Stimulated activated effector memory CD8-positive, alpha-beta T cell treated with anti-CD3 and anti-CD28 coated beads, Interleukin-12 subunit alpha, Interleukin-12 subunit beta, amount 100 ng/mL, for 72 hours (primary cell): ENCODE results near the gene NSD2.
"Not testable (repeated sequence)": the region's sequence is repeated elsewhere in the genome, so short reads cannot be mapped to it uniquely, and the experiment has no call there.

Source experiments
- ATAC-seq: fragments of 150-1000 bp; cut with Tn5 transposase; 2 replicates; pipeline ENCODE4 v1.10.0; 2021
- DNase-seq, 2 donors: peaks; one replicate each; pipeline ENCODE4 v3.0.0; 2021 to 2022; ENCODE audit warnings: low spot score in 2 of 2
- H3K27ac Mint-ChIP-seq: one replicate; pipeline ENCODE4 v1.8.0; 2022; ENCODE audit warnings: mild to moderate bottlenecking, mixed read lengths
- H3K36me3 Mint-ChIP-seq: one replicate; pipeline ENCODE4 v1.8.0; 2022; ENCODE audit warnings: mild to moderate bottlenecking, mixed read lengths
- H3K4me1 Mint-ChIP-seq: one replicate; pipeline ENCODE4 v1.8.0; 2022; ENCODE audit warnings: mixed read lengths
- H3K4me3 Mint-ChIP-seq: one replicate; pipeline ENCODE4 v1.8.0; 2022; ENCODE audit warnings: mild to moderate bottlenecking, mixed read lengths
- H3K9me3 Mint-ChIP-seq: one replicate; pipeline ENCODE4 v1.8.0; 2022; ENCODE audit warnings: mixed read lengths

NSD2 gene

GRCh38 chr4:1835836-1836235, 35.4 kb upstream of the NSD2 start:
- not testable (repeated sequence) for DNase-seq, H3K4me3 Mint-ChIP-seq, H3K27ac Mint-ChIP-seq, ATAC-seq, H3K9me3 Mint-ChIP-seq
- Mint-ChIP-seq H3K36me3 (peaks cover 91% of the 10 kb centered on the region), H3K4me1 (peaks cover 12% of the 10 kb centered on the region)

GRCh38 chr4:1836650-1837049, 34.5 kb upstream of the NSD2 start:
- Mint-ChIP-seq H3K4me1 (peaks cover 14% of the 10 kb centered on the region), H3K27ac (no peak overlapping the region), H3K4me3 (no peak overlapping the region), H3K36me3 (peaks cover 92% of the 10 kb centered on the region), H3K9me3 (no peaks in the 10 kb centered on the region)
- ATAC-seq (no peak), DNase-seq (no peak)

- no peaks in the 10 kb centered on the region for H3K9me3 Mint-ChIP-seq
- peaks cover 18% of the 10 kb centered on the region for H3K4me1 Mint-ChIP-seq
- peaks cover 92% of the 10 kb centered on the region for H3K36me3 Mint-ChIP-seq
- ATAC-seq (no peak), DNase-seq (no peak)
- peak overlapping the region; percentile 48 for H3K27ac Mint-ChIP-seq
- H3K4me3 Mint-ChIP-seq: no peak overlapping the region
Measured at GRCh38 chr4:1837069-1837468, 34.1 kb upstream of the NSD2 start.

GRCh38 chr4:1839282-1839681, 31.9 kb upstream of the NSD2 start:
- Mint-ChIP-seq H3K4me3 (no peak overlapping the region), H3K4me1 (peaks cover 33% of the 10 kb centered on the region), H3K36me3 (peaks cover 83% of the 10 kb centered on the region), H3K9me3 (no peaks in the 10 kb centered on the region), H3K27ac (no peak overlapping the region)
- DNase-seq (no peak), ATAC-seq (no peak)

GRCh38 chr4:1841201-1841886, 29.8 kb upstream of the NSD2 start:
- H3K36me3 Mint-ChIP-seq: peaks cover 85% of the 10 kb centered on the region
- H3K4me3 Mint-ChIP-seq: no peak overlapping the region

GRCh38 chr4:1841887-1842210, 29.3 kb upstream of the NSD2 start:
- no peak for DNase-seq
- H3K27ac Mint-ChIP-seq: peak overlapping the region; percentile 48
- H3K4me3 Mint-ChIP-seq: no peak overlapping the region
- H3K36me3 Mint-ChIP-seq: peaks cover 86% of the 10 kb centered on the region
- no peak for ATAC-seq
- H3K9me3 Mint-ChIP-seq: no peaks in the 10 kb centered on the region
- peaks cover 30% of the 10 kb centered on the region for H3K4me1 Mint-ChIP-seq

More at GRCh38 chr4:1841201-1841886, 29.8 kb upstream of the NSD2 start:
- DNase-seq (no peak), ATAC-seq (no peak)
- Mint-ChIP-seq H3K27ac (peak overlapping the region; percentile 48), H3K9me3 (no peaks in the 10 kb centered on the region), H3K4me1 (peaks cover 30% of the 10 kb centered on the region)

- no peak for ATAC-seq
- Mint-ChIP-seq H3K4me1 (peaks cover 30% of the 10 kb centered on the region), H3K36me3 (peaks cover 86% of the 10 kb centered on the region), H3K9me3 (no peaks in the 10 kb centered on the region), H3K27ac (peak overlapping the region; percentile 48), H3K4me3 (no peak overlapping the region)
- DNase-seq: no peak
Measured at GRCh38 chr4:1842339-1842895, 28.8 kb upstream of the NSD2 start.

- Mint-ChIP-seq H3K36me3 (peaks cover 86% of the 10 kb centered on the region), H3K4me1 (peaks cover 30% of the 10 kb centered on the region), H3K27ac (no peak overlapping the region), H3K9me3 (no peaks in the 10 kb centered on the region), H3K4me3 (no peak overlapping the region)
- ATAC-seq (no peak), DNase-seq (no peak)
Measured at GRCh38 chr4:1842993-1843448, 28.2 kb upstream of the NSD2 start.

- H3K36me3 Mint-ChIP-seq: peaks cover 86% of the 10 kb centered on the region
- DNase-seq: no peak
- ATAC-seq: no peak
- no peaks in the 10 kb centered on the region for H3K9me3 Mint-ChIP-seq
- no peak overlapping the region for H3K4me3 Mint-ChIP-seq
- H3K4me1 Mint-ChIP-seq: peaks cover 30% of the 10 kb centered on the region
- H3K27ac Mint-ChIP-seq: no peak overlapping the region
Measured at GRCh38 chr4:1843852-1844251, 27.3 kb upstream of the NSD2 start.

- not testable (repeated sequence) for H3K4me3 Mint-ChIP-seq, ATAC-seq, H3K9me3 Mint-ChIP-seq, H3K27ac Mint-ChIP-seq, DNase-seq
- Mint-ChIP-seq H3K36me3 (peaks cover 84% of the 10 kb centered on the region), H3K4me1 (peaks cover 25% of the 10 kb centered on the region)
Measured at GRCh38 chr4:1844618-1845017, 26.6 kb upstream of the NSD2 start.

GRCh38 chr4:1846580-1846979, 24.6 kb upstream of the NSD2 start:
- no peak for ATAC-seq
- no peak for DNase-seq
- no peak overlapping the region for H3K4me3 Mint-ChIP-seq
- peaks cover 65% of the 10 kb centered on the region for H3K36me3 Mint-ChIP-seq
- no peak overlapping the region for H3K27ac Mint-ChIP-seq
- peaks cover 25% of the 10 kb centered on the region for H3K4me1 Mint-ChIP-seq
- H3K9me3 Mint-ChIP-seq: no peaks in the 10 kb centered on the region

GRCh38 chr4:1850276-1850675, 20.9 kb upstream of the NSD2 start:
- Mint-ChIP-seq H3K9me3 (no peaks in the 10 kb centered on the region), H3K4me1 (peaks cover 28% of the 10 kb centered on the region), H3K36me3 (peaks cover 62% of the 10 kb centered on the region), H3K4me3 (no peak overlapping the region), H3K27ac (no peak overlapping the region)
- no peak for DNase-seq
- no peak for ATAC-seq

GRCh38 chr4:1851160-1851559, 20.0 kb upstream of the NSD2 start:
- DNase-seq (no peak), ATAC-seq (no peak)
- peaks cover 53% of the 10 kb centered on the region for H3K36me3 Mint-ChIP-seq
- H3K27ac Mint-ChIP-seq: peak overlapping the region; percentile 57
- H3K4me1 Mint-ChIP-seq: peaks cover 28% of the 10 kb centered on the region
- H3K9me3 Mint-ChIP-seq: no peaks in the 10 kb centered on the region
- no peak overlapping the region for H3K4me3 Mint-ChIP-seq

- H3K4me1 Mint-ChIP-seq: peaks cover 29% of the 10 kb centered on the region
- ATAC-seq (no peak), DNase-seq (no peak)
- H3K27ac Mint-ChIP-seq: peak overlapping the region; percentile 57
- H3K36me3 Mint-ChIP-seq: peaks cover 46% of the 10 kb centered on the region
- H3K9me3 Mint-ChIP-seq: no peaks in the 10 kb centered on the region
- no peak overlapping the region for H3K4me3 Mint-ChIP-seq
Measured at GRCh38 chr4:1851575-1852410, 19.4 kb upstream of the NSD2 start.

- no peak for ATAC-seq
- H3K27ac Mint-ChIP-seq: peak overlapping the region; percentile 57
- peaks cover 37% of the 10 kb centered on the region for H3K4me1 Mint-ChIP-seq
- no peak for DNase-seq
- no peak overlapping the region for H3K4me3 Mint-ChIP-seq
- H3K9me3 Mint-ChIP-seq: no peaks in the 10 kb centered on the region
- H3K36me3 Mint-ChIP-seq: peaks cover 34% of the 10 kb centered on the region
Measured at GRCh38 chr4:1852904-1853623, 18.1 kb upstream of the NSD2 start.
